HG02678 (cell line): Measurements from ENCODE around the gene CHST8.

Experiments
- ATAC-seq: cut with Tn5 transposase; IDR thresholded peaks from one replicate; pipeline ENCODE4 v1.9.1; 2021; ENCODE audit warnings: mild to moderate bottlenecking, moderate library complexity; ENCODE audit not compliant: unreplicated experiment

Gene CHST8

GRCh38 chr19:33730858-33731607 lies 109.3 kb downstream of the CHST8 start:
- ATAC-seq, result no peak

GRCh38 chr19:33731881-33732280 lies 110.1 kb downstream of the CHST8 start:
- no peak for ATAC-seq

GRCh38 chr19:33734913-33735312 lies 113.2 kb downstream of the CHST8 start:
- no peak for ATAC-seq

- ATAC-seq, result no peak
These were observed 114.4 kb downstream of the CHST8 start for GRCh38 chr19:33736158-33736557.

- ATAC-seq, result no peak
These were observed 115.0 kb downstream of the CHST8 start for GRCh38 chr19:33736787-33737186.

GRCh38 chr19:33737681-33738371 lies 116.1 kb downstream of the CHST8 start:
- no peak for ATAC-seq

- no peak for ATAC-seq
These were observed 119.2 kb downstream of the CHST8 start for GRCh38 chr19:33740811-33741396.

- no peak for ATAC-seq
These were observed 123.5 kb downstream of the CHST8 start for GRCh38 chr19:33745297-33745696.

- ATAC-seq, result no peak
These were observed 124.4 kb downstream of the CHST8 start for GRCh38 chr19:33746159-33746558.

- ATAC-seq, result no peak
These were observed 125.5 kb downstream of the CHST8 start for GRCh38 chr19:33747273-33747672.

- ATAC-seq, result no peak
These were observed 126.5 kb downstream of the CHST8 start for GRCh38 chr19:33748231-33748630.

- no peak for ATAC-seq
These were observed 127.3 kb downstream of the CHST8 start for GRCh38 chr19:33749016-33749415.

GRCh38 chr19:33749619-33750175 lies 127.9 kb downstream of the CHST8 start:
- no peak for ATAC-seq

- no peak for ATAC-seq
These were observed 129.1 kb downstream of the CHST8 start for GRCh38 chr19:33750587-33751435.

GRCh38 chr19:33751436-33751770 lies 129.7 kb downstream of the CHST8 start:
- ATAC-seq, result no peak

- ATAC-seq, result no peak
These were observed 130.5 kb downstream of the CHST8 start for GRCh38 chr19:33752018-33752800.

GRCh38 chr19:33752945-33753344 lies 131.2 kb downstream of the CHST8 start:
- no peak for ATAC-seq

GRCh38 chr19:33754361-33754760 lies 132.6 kb downstream of the CHST8 start:
- ATAC-seq, result no peak

GRCh38 chr19:33755099-33756035 lies 133.6 kb downstream of the CHST8 start:
- ATAC-seq, result no peak
